Stimulated activated CD4-positive, alpha-beta T cell treated with anti-CD3 and anti-CD28 coated beads, Interleukin-4, amount 100 ng/mL, for 4 hours (primary cell): ENCODE measurements around the gene CHST15.

Experiments
- DNase-seq, 2 experiments: peaks; one replicate each; pipeline ENCODE4 v3.0.0-alpha.2; 2020

CHST15 gene

GRCh38 chr10:124009231-124010015 is 84.0 kb downstream of the CHST15 start:
- no peak for DNase-seq

- no peak for DNase-seq
Measured at GRCh38 chr10:124008681-124009080, 84.7 kb downstream of the CHST15 start.

DNA sequence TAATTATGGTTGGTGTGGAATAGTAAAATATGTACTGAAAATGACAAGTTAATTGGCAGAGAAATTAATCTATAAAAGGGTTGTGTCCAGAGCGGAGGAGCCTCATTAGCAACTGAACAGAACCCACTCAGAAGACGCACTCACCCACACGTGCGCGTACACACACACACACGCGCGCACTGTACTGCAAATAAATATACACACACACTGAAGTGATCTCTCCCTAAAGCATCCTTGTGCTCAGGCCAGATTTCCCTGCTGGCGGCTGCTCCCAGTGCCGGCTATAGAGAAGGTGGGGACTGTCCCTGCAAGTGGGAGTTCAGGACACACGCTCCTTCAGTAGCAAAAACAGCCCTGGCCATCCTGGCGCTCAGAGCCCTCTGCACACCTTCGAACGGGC is 85.2 kb downstream of the CHST15 start:
- DNase-seq = no peak

DNA sequence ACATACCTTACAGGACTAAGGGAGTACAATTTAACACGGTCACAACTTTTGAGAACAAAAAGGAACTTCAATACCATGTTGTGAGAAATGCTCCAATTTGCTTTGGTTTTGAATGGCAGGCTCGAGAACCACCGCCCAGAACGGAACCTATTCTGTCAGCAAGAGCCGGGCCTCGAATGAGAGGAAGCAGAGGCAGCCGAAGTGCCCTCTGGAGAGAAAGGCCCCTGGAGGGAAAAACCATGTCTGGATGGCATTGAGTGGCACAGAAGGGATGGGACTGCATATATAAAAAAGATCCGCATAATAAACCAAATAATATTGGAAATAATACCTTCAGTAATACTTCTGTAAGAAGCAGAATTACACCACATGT is 85.6 kb downstream of the CHST15 start:
- DNase-seq = no peak

GRCh38 chr10:124007102-124007772 is 86.2 kb downstream of the CHST15 start:
- no peak for DNase-seq

GRCh38 chr10:124006526-124006925 is 86.9 kb downstream of the CHST15 start:
- DNase-seq = no peak

DNA sequence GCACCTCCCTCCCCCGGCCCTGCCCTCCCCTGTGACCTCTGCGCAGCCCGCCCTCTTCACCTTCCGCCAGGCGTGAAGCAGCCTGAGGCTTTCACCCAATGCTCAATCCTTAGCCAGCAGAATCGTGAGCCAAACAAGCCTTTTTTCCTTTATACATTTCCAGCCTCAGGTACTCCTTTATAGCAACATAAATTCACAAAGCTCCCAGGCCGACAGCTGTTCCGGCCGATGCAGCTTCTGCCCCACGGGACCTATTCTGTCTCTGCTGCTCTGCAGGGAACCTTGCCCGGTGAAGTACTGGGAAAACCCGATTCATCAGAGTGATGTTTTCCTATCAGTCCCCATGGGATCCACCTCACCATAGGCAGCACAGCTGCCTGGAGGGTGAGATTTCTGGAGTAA is 87.4 kb downstream of the CHST15 start:
- no peak for DNase-seq

DNA sequence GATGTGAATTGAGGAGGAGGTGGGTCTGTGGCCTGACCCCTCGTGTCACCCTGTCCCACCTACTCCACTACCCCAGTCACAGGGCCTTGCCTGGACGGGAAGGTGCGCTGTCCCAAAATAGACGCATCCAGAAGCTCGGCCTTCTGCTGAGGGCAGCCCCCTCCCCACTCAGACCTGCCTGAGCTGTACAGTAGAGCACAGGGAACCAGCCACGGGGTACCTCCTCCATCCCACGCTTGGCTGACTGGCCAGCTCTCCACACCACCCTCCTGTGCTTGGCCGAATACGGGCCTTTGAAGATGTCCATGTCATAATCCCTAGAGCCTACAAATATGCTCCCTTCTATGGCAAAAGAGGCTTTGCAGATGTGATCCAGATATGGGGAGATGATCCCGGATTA is 88.3 kb downstream of the CHST15 start:
- no peak for DNase-seq

- DNase-seq = no peak
Measured at GRCh38 chr10:124004663-124005004, 88.8 kb downstream of the CHST15 start.

DNA sequence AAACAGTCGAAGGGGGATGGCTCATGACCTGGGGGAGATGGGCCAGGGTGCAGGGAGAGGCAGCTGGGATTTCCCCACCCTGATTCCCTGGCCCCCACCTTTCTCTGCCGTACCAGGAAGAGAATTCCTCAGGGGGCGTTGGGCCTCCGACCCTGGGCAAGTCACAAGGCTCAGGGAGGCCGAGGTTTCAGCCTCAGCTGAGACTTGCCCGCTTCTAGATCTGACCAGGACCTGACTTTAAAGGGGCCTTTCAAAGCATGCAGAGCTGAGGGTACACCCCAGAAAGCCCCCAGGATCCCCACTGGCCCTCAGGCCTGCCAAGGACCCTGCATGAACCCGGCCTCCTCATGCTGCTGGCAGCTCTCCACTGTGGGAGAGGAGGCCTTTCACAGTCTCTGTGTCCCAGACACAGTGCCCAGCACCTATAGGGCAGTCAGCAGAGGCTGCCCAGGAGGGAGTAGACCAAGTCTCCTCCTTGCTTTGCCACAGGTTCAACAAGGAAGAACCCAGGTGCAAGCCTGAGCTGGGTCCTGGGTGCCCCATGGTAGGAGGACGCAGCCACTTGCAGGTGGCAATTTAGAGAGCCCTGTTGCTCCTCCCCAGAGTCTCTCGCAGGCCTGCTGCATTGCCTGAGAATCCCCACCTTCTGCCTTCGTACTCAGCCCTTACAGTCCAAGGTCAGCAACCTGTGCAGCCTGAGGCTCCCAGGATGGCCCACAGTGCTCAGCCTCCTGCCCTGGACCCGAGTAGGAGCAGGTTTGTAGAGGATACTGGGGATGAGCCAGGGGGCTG is 89.3 kb downstream of the CHST15 start:
- no peak for DNase-seq

- no peak for DNase-seq
Measured at GRCh38 chr10:124003481-124003870, 89.9 kb downstream of the CHST15 start.

DNA sequence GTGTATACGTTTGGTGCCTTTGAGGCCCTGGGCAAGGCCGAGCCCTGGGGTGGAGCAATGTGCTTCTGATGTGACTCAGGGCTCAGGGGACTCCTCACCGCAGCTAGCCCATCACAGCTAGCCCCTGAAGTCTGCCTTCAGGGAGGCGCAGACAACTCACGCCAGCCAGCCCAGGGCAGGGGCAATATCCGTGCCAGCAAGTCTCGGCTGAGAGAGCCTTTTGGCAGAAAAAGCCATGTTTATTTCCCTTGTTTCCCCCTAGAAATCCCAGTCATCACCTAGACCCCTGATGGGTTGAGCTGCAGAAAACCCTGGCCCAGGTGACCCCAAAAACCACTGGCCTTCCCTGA is 90.4 kb downstream of the CHST15 start:
- no peak for DNase-seq

DNA sequence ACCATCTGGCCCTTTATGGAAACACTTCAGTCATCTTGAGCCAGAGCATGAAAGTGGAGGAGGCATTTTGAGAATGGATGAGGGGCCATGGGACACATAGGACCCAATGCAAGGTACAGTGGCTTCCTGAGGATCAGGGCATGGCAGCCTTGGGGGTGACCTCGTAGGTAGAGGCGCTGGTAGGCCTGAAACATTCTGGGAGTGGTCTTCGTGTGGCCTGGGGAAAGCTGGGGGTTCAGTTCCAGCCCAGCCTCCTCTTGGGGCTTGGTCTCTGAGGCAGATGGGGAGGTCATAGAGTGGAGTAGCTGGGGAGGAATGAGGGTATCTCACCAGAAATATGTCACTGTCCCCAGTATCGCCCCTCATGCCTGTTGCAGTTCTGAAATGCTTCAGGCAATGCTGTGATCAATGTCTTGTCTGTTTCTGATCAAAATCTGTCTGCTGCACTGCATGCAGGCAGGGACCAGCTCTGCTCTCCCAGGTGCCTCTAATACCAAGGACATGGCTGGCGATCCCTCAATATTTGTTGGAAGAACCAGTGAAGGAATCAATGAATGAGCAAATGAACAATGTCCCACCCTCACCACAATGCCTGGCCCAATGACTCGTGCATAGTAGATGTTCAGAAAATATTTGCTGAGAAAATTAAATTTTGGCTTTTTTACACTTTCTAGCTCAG is 90.9 kb downstream of the CHST15 start:
- no peak for DNase-seq

- no peak for DNase-seq
Measured at GRCh38 chr10:124001391-124002148, 91.8 kb downstream of the CHST15 start.

DNA sequence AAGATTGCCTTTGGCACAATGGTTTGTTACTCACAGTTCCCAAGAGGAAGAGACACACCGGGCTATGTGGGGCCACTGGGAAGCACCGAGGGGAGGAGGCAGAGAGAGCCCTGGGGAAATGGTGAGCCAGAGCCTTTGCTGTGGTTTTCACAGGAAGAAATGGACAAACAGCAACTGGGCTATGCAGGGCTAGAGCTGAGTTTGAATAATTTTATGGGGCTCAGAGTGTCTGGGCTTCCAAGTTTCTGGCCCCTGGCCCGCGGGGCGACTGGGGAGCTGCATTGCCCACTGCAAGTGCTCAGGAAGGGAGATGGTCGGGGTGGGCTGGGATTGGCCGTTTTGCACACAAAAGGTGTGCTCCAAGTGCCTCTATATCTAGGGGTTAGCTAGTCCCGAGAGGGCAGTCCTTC is 92.6 kb downstream of the CHST15 start:
- no peak for DNase-seq

DNA sequence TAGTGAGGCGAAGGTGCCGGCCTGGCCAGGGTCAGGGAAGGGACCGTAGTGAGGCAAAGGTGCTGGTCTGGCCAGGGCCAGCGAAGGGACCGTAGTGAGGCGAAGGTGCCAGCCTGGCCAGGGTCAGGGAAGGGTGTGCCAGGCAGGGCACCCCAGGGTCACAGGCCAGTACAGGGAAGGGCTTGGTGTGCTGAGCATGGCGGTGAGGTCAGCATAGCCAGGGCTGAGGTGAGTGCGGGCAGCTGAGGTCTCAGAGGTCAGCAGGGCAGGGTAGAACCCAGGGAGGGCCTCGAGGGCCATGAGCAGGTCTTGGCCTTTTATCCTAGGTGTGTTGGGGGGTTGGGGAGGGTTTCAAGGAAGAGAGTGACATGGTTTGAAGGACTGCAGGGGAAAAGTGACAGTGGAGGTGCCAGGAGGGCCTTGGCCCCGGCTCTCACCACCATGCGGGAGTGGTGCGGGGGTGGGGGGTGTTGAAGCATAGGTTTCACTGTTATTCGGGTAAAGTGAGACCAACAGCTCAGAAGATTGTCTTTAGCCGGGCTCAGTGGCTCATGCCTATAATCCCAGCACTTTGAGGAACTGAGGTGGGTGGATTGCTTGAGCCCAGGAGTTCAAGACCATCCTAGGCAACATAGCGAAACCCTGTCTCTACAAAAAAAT is 93.3 kb downstream of the CHST15 start:
- no peak for DNase-seq

DNA sequence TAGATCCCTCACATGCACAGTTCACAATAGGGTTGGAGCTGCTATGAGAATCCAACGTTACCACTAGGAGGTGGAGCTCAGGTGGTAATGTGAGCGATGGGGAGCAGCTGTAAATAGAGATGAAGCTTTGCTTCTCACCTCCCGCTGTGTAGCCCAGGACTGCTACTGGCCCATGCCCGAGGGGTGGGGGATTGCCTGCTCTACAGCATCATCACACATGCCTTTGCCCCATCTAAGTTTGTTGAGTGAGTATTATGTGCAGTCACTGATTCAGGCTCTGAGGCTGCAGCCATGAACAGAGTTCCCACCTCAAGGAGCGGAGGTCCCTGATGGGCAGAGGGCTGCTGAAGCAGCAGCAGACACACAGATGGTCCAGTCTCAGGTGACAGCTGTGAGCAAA is 94.1 kb downstream of the CHST15 start:
- DNase-seq = no peak

DNA sequence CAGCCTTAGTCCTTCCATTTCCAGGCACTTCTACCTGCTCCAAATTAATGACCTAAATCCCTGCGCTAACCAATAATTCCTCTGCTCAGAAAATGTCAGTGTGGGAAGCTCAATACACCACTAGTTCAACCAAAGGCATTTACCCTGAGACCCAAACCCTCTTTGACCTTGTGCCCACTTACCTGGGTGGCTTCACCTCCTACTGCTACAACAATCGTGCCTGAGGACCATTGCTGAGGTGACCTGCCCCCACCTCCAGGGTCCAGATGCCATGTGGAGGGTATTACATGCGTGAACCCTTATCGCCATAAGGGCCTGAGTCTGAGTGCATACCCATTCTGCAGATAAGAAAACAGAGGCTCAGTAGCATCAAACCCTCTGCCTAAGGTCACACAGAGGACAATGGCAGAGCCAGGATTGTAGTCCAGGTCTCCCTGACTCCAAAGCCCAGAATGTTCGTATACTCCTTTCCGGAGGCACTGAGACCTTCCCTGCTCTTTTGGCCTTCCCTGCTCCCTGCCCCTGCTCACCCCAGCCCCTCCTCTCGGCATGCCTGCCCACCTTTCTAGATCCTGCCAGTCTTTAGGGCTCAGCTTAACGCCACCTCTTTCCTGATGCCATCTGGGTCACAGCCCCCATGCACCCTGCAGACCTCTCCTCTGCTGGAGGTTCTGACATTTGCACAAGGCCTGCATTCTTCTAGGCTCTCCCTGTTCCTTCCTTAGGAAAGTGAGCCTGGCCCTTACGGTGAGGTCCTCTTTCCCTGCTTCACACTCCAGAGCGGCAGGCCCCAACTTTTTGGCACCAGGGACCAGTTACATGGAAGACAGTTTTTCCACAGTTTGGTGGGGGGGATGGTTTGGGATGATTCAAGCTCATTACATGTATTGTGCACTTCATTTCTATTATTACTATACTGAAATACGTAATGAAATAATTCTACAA is 94.9 kb downstream of the CHST15 start:
- DNase-seq = no peak

- DNase-seq = no peak
Measured at GRCh38 chr10:123997486-123998196, 95.8 kb downstream of the CHST15 start.

DNA sequence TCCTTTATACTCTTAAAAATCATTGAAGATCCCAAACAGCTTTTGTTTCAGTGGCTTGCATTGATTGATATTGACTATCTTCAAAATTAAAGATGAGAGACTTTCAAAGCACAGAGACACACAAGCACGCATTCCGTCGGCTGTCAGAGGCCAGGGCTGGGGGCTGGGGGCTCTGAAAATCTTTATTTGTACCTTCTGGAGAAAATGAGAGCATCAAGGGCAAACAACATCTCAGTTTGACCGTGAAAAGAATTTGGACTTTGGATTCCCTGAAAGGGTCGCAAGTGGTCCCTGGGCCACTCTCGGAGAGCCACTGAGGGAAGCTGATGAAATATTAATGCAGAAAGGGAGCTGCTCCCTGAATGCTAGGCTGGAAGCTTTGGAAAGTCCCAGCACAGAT is 96.4 kb downstream of the CHST15 start:
- no peak for DNase-seq
